Stimulated activated CD8-positive, alpha-beta memory T cell treated with anti-CD3 and anti-CD28 coated beads, Interleukin-7, amount 100 ng/mL, for 24 hours (primary cell): ENCODE data around the gene LYPD5.
"Not testable (repeated sequence)": the region's sequence is repeated elsewhere in the genome, so short reads cannot be mapped to it uniquely, and the experiment has no call there.

Experiments
- DNase-seq: peaks from one replicate; pipeline ENCODE4 v3.0.0-alpha.2; 2020; ENCODE audit warnings: low read depth

The LYPD5 gene

GRCh38 chr19:43777163-43777695, 25.0 kb downstream of the LYPD5 start:
- DNase-seq = no peak

- DNase-seq = no peak
Measured at GRCh38 chr19:43776286-43776685, 26.0 kb downstream of the LYPD5 start.

GRCh38 chr19:43775299-43775890, 26.9 kb downstream of the LYPD5 start:
- DNase-seq = no peak

- DNase-seq = not testable (repeated sequence)
Measured at GRCh38 chr19:43774940-43775258, 27.3 kb downstream of the LYPD5 start.

- DNase-seq = no peak
Measured at GRCh38 chr19:43774103-43774939, 27.9 kb downstream of the LYPD5 start.

- DNase-seq = no peak
Measured at GRCh38 chr19:43773725-43774102, 28.5 kb downstream of the LYPD5 start.

GRCh38 chr19:43769256-43769655, 33.0 kb downstream of the LYPD5 start:
- DNase-seq = no peak

GRCh38 chr19:43768273-43769050, 33.8 kb downstream of the LYPD5 start:
- no peak for DNase-seq

- no peak for DNase-seq
Measured at GRCh38 chr19:43767818-43768217, 34.4 kb downstream of the LYPD5 start.

- no peak for DNase-seq
Measured at GRCh38 chr19:43767316-43767715, 34.9 kb downstream of the LYPD5 start.

- no peak for DNase-seq
Measured at GRCh38 chr19:43766755-43767043, 35.5 kb downstream of the LYPD5 start.

- peak; percentile 56 for DNase-seq
Measured at GRCh38 chr19:43765109-43765876, 37.0 kb downstream of the LYPD5 start.

GRCh38 chr19:43764684-43765083, 37.6 kb downstream of the LYPD5 start:
- not testable (repeated sequence) for DNase-seq

GRCh38 chr19:43763473-43763939, 38.7 kb downstream of the LYPD5 start:
- DNase-seq = no peak

- no peak for DNase-seq
Measured at GRCh38 chr19:43762814-43763213, 39.4 kb downstream of the LYPD5 start.

- DNase-seq = no peak
Measured at GRCh38 chr19:43760941-43761340, 41.3 kb downstream of the LYPD5 start.

GRCh38 chr19:43759515-43759914, 42.7 kb downstream of the LYPD5 start:
- no peak for DNase-seq

- DNase-seq = peak; percentile 61
Measured at GRCh38 chr19:43755256-43755801, 46.9 kb downstream of the LYPD5 start.

GRCh38 chr19:43754503-43755255, 47.6 kb downstream of the LYPD5 start, which contains the start of gene SMG9:
TSS of gene SMG9 (minus strand) at chr19:43754962. CDS start at chr19:43750741, 4,221 bp downstream.
- DNase-seq = peak; percentile 95

GRCh38 chr19:43754253-43754502, 48.1 kb downstream of the LYPD5 start:
- no peak for DNase-seq

GRCh38 chr19:43752287-43752875, 49.9 kb downstream of the LYPD5 start:
- DNase-seq = no peak
